ENCODE measurements around the gene COX15. TPM values are rescaled to one million over a fixed set of nuclear protein-coding genes. Genes with fewer than 3 reads are reported as not detected.

COX15 gene
- total and polyA plus RNA-seq, 12 donors, result 13.4 to 89.7 (median 63.1) TPM

DNA sequence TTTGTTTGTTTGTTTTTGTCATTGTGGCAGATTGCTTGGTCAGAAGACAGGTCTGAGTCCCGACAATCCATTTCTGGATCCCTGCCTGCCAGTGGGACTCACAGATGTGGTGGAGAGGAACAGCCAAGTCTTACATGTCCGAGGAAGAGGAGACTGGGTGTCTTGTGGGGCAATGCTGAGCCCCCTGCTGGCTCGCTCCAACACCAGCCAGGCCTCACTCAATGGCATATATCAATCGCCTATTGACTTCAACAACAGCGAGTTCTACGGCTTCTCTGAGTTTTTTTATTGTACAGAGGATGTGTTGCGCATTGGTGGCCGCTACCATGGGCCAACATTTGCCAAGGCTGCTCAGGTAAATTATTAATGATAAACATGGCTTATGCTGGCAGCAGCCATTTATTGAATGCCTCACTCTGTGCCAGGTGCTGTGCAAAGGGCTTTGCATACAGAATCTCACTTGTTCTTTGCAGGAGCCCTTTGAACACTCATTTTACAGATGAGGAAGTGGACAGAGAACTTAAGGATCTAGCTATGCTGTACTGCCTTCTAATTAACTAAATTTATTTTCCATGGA is 33.3 kb downstream of the COX15 start:
- Histone ChIP-seq H3K9me3 (replicated peaks in 1 of 3) (no peaks in the 10 kb centered on the region), H3K27me3 (no peaks in the 10 kb centered on the region), H3K36me3 (replicated peaks in 1 of 2) (peaks cover 0 to 60% of the 10 kb centered on the region in 2 donors), H3K4me1 (replicated peaks in 1 of 2) (no peaks in the 10 kb centered on the region), H3K27ac (no peak overlapping the region), H3K4me3 (no peak overlapping the region)
- no peak for DNase-seq
- TF ChIP-seq, protein P1, sequence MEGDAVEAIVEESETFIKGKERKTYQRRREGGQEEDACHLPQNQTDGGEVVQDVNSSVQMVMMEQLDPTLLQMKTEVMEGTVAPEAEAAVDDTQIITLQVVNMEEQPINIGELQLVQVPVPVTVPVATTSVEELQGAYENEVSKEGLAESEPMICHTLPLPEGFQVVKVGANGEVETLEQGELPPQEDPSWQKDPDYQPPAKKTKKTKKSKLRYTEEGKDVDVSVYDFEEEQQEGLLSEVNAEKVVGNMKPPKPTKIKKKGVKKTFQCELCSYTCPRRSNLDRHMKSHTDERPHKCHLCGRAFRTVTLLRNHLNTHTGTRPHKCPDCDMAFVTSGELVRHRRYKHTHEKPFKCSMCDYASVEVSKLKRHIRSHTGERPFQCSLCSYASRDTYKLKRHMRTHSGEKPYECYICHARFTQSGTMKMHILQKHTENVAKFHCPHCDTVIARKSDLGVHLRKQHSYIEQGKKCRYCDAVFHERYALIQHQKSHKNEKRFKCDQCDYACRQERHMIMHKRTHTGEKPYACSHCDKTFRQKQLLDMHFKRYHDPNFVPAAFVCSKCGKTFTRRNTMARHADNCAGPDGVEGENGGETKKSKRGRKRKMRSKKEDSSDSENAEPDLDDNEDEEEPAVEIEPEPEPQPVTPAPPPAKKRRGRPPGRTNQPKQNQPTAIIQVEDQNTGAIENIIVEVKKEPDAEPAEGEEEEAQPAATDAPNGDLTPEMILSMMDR (IDR thresholded peaks at IDR 0.05), result no peak
- TF ChIP-seq POLR2A (IDR thresholded peaks at IDR 0.05), result no peak
- WGBS, 4 donors, result 92 to 93% (median 92%) methylated on average over 8 of the region's 8 CpGs
- intact Hi-C loops (cut with DNase I), result no loop called here

DNA sequence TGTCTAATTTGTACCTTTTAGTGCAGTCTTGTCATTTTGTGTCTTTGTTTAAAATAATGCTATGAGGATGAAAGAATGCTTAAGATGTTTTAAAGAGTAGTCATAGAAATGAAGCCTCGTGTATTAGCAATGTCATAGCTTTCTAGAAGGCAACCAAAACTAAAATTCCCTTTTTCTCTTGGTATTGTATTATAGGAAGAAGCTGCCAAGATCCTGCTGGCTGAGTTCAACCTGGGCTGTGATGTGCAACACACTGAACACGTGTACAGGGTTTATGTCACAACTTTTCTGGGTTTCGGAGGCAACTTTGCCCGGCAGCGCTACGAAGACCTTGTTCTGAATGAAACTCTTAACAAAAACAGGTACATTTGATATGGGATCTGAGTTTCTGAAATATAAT is 36.2 kb downstream of the COX15 start:
- Histone ChIP-seq H3K36me3 (replicated peaks in 1 of 2) (peaks cover 0 to 50% of the 10 kb centered on the region in 2 donors), H3K27me3 (no peaks in the 10 kb centered on the region), H3K9me3 (replicated peaks in 1 of 3) (no peaks in the 10 kb centered on the region), H3K4me1 (replicated peaks in 1 of 2) (no peaks in the 10 kb centered on the region), H3K4me3 (no peak overlapping the region), H3K27ac (no peak overlapping the region)
- no peak for DNase-seq
- intact Hi-C loops (cut with DNase I), result no loop called here
- TF ChIP-seq, protein P1 (IDR thresholded peaks at IDR 0.05), result no peak
- TF ChIP-seq POLR2A (IDR thresholded peaks at IDR 0.05), result no peak
- WGBS, 4 donors, result 93 to 96% (median 94%) methylated on average over 6 of the region's 6 CpGs

DNA sequence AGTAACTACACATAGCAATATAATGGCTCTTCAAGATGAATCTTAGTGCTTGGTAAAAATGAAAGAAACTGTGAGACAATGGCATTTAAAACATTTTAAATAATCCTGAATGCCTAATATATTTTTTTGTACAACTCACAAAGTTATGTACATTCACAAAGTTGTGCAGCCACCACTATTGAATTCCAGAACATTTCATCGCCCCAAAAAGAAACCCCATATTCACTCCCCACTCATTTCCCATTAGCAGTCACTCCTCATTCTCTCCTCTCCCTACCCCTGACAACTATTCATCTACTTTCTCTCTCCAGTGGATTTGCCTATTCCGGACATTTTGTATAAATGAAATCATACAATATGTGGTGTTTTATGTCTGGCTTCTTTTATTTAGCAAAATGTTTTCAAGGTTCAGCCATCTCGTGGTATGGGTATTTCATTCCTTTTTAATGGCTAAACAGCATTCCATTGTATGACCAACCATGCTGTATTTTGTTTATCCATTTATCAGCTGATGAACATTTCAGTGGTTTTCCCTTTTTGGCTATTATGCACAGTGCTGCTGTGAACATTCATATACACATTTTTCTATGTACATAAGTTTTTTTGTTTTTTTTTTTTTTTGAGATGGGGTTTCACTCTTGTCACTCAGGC is 37.9 kb downstream of the COX15 start:
- Histone ChIP-seq H3K4me1 (replicated peaks in 1 of 2) (no peaks in the 10 kb centered on the region), H3K36me3 (replicated peaks in 1 of 2) (peaks cover 0 to 43% of the 10 kb centered on the region in 2 donors), H3K27me3 (no peaks in the 10 kb centered on the region), H3K9me3 (replicated peaks in 1 of 3) (no peaks in the 10 kb centered on the region), H3K27ac (no peak overlapping the region), H3K4me3 (no peak overlapping the region)
- TF ChIP-seq POLR2A (IDR thresholded peaks at IDR 0.05), result no peak
- TF ChIP-seq, protein P1 (IDR thresholded peaks at IDR 0.05), result no peak
- DNase-seq, result no peak
- WGBS, 4 donors, result 92 to 95% (median 93%) methylated on average over 3 of the region's 3 CpGs
- intact Hi-C loops (cut with DNase I), result no loop called here

DNA sequence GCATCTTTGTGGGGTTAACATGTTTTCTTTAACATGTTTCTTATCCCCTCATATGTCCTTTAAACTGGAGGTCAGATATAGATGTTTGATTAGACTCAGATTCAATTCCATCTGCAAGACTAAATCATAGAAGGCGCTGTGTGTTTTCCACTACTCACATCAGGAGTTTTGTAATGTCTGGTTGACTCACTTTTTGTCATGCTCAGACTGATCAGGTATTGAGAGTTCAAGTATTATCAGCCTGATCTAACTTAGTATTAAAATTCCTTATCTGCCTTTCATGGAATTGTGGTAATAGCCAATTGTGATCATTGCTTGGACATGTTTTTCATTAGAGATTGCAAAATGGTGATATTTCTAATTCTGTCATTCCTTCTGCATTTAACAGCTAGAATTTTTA is 42.5 kb downstream of the COX15 start:
- Histone ChIP-seq H3K4me1 (replicated peaks in 1 of 2) (peaks cover 0 to 7% of the 10 kb centered on the region in 2 donors), H3K27ac (no peak overlapping the region), H3K27me3 (no peaks in the 10 kb centered on the region), H3K9me3 (replicated peaks in 1 of 3) (no peaks in the 10 kb centered on the region), H3K36me3 (replicated peaks in 1 of 2) (peaks cover 0 to 34% of the 10 kb centered on the region in 2 donors), H3K4me3 (no peak overlapping the region)
- TF ChIP-seq, protein P1 (IDR thresholded peaks at IDR 0.05), result no peak
- no peak for TF ChIP-seq POLR2A (IDR thresholded peaks at IDR 0.05)
- 60 to 88% (median 73%) methylated on average over 1 of the region's 1 CpG for WGBS, 4 donors
- intact Hi-C loops (cut with DNase I), result no loop called here
- no peak for DNase-seq

All from adrenal gland (tissue), 12 donors.